GM12801 (cell line): Measurements from ENCODE around the gene ZYX.

Source experiments
- TF ChIP-seq, protein P1 (sequence below): IDR thresholded peaks from one replicate; pipeline ENCODE4 v1.5.1; 2011; ENCODE audit warnings: control low read depth; ENCODE audit not compliant: insufficient read length; ENCODE audit errors: extremely low read depth

ZYX gene

DNA sequence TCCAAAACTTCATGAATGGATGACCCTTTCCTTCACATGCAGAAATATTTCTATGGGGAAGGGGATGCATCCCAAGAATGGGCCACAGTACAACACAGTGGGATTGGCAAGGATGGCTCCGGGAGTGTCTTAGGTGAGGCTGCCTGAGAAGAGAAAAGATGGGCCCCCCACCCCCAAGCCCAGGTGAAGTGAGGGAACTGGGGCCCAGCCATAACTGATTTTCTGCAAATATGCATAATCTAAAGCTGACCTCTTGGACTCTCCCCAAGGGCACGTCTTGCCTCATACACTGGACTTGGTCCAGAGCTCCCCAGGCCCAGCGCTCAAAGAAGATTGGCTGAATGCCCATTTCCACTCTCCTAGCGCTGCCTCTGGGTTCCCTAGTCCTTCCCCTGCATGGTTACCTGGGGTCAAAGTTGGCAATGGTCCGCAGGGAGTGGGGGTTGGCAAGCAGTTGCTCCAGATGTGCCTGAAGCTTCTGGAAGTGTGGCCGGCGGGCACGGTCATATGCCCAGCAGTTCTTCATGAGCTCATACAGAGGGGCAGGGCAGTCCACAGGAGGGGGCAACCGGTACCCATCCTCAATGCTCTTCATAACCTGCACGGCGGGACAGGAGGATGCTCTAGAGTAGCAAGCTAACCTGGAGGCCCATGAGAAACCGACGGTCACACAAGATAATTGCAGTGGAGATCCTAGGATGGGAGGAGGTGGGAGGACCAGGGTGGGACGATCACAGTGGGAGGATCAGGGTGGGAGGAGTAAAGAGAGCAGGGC is 12.3 kb downstream of the ZYX start:
- TF ChIP-seq, protein P1, sequence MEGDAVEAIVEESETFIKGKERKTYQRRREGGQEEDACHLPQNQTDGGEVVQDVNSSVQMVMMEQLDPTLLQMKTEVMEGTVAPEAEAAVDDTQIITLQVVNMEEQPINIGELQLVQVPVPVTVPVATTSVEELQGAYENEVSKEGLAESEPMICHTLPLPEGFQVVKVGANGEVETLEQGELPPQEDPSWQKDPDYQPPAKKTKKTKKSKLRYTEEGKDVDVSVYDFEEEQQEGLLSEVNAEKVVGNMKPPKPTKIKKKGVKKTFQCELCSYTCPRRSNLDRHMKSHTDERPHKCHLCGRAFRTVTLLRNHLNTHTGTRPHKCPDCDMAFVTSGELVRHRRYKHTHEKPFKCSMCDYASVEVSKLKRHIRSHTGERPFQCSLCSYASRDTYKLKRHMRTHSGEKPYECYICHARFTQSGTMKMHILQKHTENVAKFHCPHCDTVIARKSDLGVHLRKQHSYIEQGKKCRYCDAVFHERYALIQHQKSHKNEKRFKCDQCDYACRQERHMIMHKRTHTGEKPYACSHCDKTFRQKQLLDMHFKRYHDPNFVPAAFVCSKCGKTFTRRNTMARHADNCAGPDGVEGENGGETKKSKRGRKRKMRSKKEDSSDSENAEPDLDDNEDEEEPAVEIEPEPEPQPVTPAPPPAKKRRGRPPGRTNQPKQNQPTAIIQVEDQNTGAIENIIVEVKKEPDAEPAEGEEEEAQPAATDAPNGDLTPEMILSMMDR = no peak

DNA sequence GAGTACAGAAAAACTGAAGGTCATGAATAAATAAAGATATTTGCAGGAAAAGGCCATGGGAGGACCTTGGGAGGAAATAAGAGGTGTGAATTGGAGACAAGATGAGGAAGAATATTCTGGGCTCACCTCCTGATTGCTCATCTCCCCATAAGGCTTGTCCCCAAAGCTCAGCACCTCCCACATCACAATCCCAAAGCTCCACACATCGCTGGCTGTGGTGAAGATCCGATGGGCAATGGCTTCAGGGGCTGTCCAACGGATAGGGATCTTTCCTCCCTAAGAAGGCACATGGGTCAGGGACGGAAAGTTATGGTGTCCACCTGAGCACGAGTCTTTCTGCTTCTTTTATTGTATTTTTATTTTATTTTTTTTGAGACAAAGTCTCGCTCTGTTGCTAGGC is 12.9 kb downstream of the ZYX start:
- TF ChIP-seq, protein P1 = no peak

DNA sequence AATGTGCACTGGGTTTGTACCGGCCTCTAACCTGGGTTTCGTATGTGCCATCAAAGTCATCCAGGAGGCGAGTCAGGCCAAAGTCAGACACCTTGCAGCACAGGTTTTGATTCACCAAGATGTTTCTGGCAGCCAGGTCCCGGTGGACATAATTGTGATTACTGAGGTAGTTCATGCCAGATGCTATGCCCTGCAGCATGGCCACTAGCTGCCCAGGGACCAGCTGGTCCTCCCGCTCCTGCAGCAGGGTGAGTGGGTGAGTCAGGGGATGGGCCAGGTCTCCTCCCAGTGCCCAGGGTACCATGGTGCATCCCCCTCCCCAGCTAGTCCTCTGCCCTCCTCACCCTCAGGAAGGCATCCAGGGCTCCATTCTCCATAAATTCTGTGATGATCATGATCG is 13.6 kb downstream of the ZYX start:
- TF ChIP-seq, protein P1 = no peak

DNA sequence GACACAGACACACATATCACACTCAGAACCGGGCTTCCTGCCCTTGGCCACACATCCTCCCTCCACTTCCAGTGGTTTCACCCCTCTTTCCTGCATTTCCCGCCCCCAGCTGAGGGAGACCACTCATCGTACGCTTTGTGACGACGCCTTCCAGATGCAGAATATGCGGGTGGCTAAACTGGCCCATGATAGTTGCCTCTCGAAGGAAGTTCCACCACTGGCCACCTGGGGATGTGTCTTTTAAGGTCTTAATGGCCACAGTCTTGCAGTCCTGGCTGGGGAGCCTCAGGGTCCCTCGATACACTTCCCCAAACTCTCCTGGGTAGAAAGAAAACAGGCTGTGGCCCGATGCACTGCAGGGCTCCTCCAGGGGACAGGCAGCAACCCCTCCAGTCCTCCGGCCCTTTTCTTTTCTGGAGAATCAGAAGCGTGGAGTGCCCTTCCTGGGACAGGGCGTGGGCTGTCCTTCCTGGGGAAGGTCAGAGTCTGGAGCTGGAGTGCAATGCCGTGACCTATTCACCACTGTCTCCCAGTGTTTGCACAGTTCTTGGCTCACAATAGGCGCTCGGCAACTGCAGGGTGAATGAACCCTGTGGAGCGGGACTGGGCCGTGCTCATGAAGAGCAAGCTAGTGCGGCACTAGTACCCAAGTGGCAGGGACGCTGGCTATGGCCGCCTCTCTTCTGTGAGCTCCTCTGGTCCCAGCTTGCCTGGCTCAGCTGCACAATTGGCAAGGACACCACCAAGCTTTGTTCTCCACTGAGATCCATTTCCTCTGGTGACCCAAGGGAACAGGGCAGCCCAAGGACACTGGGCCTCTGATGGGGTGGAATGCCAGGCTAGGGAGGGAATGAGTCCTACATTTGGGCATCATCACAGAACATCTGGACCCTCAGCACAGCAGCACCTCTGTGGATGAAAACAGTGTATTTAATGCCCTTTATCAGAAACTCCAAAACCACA is 14.3 kb downstream of the ZYX start:
- TF ChIP-seq, protein P1 = no peak

DNA sequence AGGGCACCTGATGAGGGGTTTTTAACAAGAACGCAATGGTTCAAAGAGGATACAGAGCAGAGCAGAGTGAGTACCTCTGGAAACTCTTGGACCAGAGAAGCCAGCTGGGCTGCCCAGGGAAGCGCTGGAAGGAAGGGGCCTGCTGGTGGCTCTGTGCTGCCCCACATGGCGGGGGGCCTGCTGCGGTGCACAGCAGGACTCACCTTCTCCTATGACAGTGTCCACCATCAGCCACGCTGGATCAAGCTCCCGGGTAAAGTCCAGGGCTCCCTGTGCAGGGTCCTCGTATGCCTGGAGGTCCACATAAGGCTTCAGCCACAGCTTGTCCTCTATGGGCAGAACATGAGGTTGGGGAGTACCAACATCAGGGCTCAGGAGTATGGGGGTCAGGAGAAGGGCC is 15.0 kb downstream of the ZYX start:
- TF ChIP-seq, protein P1 = no peak

DNA sequence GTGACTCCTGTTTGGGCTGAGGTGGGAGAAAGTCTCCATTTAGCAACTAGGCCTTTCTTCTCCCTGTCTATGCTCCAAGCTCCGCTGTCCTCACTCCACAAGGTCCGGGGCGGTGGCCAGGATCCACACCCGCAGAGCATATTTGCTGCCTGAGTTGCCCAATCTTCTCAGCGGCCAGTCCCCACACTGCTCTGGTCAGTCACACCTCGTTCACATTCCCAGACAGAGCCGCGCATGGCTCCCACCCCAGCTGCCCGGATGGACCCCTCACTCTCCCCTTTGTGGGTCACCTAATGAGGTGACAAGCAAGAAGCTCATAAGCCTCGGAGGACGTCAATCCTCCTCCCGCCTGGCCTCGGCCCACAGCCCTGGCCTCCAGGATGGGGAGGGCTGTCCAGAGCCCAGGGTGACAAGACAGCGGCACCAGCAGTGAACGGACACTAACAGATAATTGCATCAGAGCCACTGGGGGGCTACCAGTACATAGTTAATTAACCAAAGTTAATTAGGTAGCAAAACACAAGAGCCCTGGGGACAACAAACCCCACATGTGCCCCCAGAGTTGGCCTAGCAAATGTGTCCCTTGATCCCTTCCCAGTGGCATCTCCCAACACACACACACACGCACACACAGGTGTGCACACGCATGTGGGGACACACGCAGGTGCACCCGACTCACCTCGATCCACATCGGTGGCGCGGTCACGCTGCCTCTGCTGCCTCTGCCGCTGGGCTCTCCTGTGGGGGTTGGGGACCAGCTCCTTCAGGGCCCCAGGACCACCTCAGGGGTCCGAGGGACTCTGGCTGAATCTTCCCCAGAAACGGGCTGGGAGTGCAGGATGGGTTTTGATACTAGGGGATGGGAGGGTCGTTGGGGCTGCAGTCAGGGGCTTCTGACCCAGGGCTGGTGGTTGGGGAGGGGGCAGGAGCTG is 15.7 kb downstream of the ZYX start:
- TF ChIP-seq, protein P1 = no peak
